ENCODE measurements around the gene EPS8. TPM values are rescaled to one million over a fixed set of nuclear protein-coding genes. Genes with fewer than 3 reads are reported as not detected.

Gene EPS8
- total RNA-seq, 1 experiment from 2014 or later, result 85.3 TPM

DNA sequence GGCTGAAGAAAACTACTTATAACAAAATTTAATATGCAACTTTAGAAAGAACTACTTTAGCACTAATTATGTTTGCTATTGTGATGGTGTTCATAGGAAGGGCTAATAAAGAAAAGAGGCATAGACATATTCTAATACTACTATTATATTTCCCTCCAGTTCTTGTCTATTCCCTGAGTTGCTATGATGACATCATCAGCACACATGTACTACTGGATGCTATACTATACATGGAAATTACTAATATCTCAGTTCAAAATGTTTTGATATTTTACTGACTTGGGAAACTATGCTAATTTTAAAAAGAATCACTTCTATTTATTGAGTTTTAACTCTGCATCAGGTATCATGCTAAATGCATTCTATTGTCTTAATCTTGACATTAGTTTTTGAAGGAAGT is 101.6 kb downstream of the EPS8 start:
- CTCF ChIA-PET, result interaction anchor here (0.8 kb wide), 1 partner anchor 145 kb away, joined by 4 read pairs; no protein-coding TSS in a partner anchor
- no peaks in the 10 kb centered on the region for H3K27me3 Mint-ChIP-seq (ENCODE audit: insufficient read depth, unreplicated experiment)

DNA sequence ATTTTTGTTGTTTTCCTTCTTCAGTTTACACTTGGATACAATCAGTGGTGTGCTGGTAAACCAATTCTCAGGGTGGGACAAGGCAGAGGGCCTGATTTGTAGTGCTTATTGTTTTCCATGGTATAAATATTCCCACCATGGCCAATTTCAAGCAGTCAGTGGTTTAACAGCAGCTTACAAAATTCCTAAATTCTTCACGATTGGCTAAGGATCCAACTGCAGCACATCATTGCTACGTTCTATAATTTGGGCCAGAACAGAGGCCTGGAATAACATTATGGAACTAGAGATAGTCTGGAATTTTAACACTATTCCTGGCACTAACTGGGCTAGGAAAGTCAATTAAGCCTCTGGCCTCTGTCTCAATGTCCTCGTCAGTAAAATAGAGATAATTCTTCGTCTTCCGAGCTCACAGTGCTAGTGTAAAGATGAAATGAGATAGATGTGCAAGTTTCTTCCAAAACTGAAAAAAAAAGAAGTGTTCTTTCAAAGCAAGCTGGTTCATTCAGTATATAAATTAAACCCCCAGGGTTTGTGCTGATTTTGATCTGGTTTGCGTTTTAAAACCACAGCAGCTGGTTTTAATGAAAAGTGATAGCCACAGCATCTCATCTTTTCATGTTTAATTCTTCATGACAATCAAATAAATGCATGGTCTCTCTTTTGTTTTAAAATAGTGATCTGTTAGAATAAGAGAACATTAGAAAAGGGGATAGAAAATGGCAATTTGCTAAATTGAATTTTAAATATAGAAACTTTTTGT is 104.1 kb downstream of the EPS8 start:
- no TSS peak for BruUV-seq (replicated peaks)
- intact Hi-C loops (cut with micrococcal nuclease), result no loop called here
- TF ChIP-seq, protein P1, sequence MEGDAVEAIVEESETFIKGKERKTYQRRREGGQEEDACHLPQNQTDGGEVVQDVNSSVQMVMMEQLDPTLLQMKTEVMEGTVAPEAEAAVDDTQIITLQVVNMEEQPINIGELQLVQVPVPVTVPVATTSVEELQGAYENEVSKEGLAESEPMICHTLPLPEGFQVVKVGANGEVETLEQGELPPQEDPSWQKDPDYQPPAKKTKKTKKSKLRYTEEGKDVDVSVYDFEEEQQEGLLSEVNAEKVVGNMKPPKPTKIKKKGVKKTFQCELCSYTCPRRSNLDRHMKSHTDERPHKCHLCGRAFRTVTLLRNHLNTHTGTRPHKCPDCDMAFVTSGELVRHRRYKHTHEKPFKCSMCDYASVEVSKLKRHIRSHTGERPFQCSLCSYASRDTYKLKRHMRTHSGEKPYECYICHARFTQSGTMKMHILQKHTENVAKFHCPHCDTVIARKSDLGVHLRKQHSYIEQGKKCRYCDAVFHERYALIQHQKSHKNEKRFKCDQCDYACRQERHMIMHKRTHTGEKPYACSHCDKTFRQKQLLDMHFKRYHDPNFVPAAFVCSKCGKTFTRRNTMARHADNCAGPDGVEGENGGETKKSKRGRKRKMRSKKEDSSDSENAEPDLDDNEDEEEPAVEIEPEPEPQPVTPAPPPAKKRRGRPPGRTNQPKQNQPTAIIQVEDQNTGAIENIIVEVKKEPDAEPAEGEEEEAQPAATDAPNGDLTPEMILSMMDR (IDR thresholded peaks at IDR 0.05; ENCODE audit: unreplicated experiment), result no peak
- Mint-ChIP-seq H3K4me3 (ENCODE audit: unreplicated experiment) (no peak overlapping the region), H3K36me3 (ENCODE audit: insufficient read depth, unreplicated experiment) (peaks cover 7% of the 10 kb centered on the region), H3K9me3 (ENCODE audit: unreplicated experiment) (no peaks in the 10 kb centered on the region), H3K4me1 (ENCODE audit: insufficient read depth, unreplicated experiment) (peaks cover 34% of the 10 kb centered on the region), H3K27ac (ENCODE audit: low read depth, unreplicated experiment) (no peak overlapping the region), H3K27me3 (ENCODE audit: insufficient read depth, unreplicated experiment) (no peaks in the 10 kb centered on the region)
- ChIA-PET POLR2A (no interaction called here), CTCF (interaction anchor here (0.6 to 0.8 kb wide), 2 partner anchors 8 to 46 kb away, joined by 3 to 4 read pairs; no protein-coding TSS in a partner anchor)
- no peak for DNase-seq (ENCODE audit: unreplicated experiment)

More for the DNA sequence above, 101.6 kb downstream of the EPS8 start:
- POLR2A ChIA-PET, result no interaction called here
- no peak for DNase-seq (ENCODE audit: unreplicated experiment)
- Mint-ChIP-seq H3K27ac (ENCODE audit: low read depth, unreplicated experiment) (no peak overlapping the region), H3K36me3 (ENCODE audit: insufficient read depth, unreplicated experiment) (no peaks in the 10 kb centered on the region), H3K4me1 (ENCODE audit: insufficient read depth, unreplicated experiment) (peaks cover 48% of the 10 kb centered on the region), H3K9me3 (ENCODE audit: unreplicated experiment) (no peaks in the 10 kb centered on the region), H3K4me3 (ENCODE audit: unreplicated experiment) (no peak overlapping the region)
- no TSS peak for BruUV-seq (replicated peaks)
- TF ChIP-seq, protein P1 (IDR thresholded peaks at IDR 0.05; ENCODE audit: unreplicated experiment), result no peak
- intact Hi-C loops (cut with micrococcal nuclease), result no loop called here

DNA sequence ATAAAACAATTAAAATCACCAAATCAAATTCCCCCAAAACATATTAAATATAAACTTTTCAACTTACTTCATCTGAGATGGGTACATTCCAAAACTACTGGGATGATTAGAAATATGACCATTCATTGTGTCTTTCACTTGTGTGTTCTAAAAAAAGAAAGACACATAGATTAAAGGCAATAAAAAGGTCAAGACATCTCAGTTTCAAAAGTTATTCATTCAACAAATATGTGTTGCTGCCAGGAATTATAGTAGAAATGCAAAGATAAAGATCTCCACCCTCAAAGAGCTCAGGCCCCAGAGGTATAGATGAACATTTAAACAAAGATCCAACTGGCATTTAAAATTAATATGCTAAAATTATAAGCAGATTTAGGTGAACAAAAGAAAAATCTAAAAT is 106.4 kb downstream of the EPS8 start:
- peak overlapping the region; percentile 12 for H3K27ac Mint-ChIP-seq (ENCODE audit: low read depth, unreplicated experiment)
- H3K27me3 Mint-ChIP-seq (ENCODE audit: insufficient read depth, unreplicated experiment), result no peaks in the 10 kb centered on the region
- BruUV-seq (replicated peaks), result no TSS peak
- no peak overlapping the region for H3K4me3 Mint-ChIP-seq (ENCODE audit: unreplicated experiment)
- peaks cover 28% of the 10 kb centered on the region for H3K4me1 Mint-ChIP-seq (ENCODE audit: insufficient read depth, unreplicated experiment)
- DNase-seq (ENCODE audit: unreplicated experiment), result no peak
- H3K36me3 Mint-ChIP-seq (ENCODE audit: insufficient read depth, unreplicated experiment), result peaks cover 9% of the 10 kb centered on the region
- H3K9me3 Mint-ChIP-seq (ENCODE audit: unreplicated experiment), result no peaks in the 10 kb centered on the region
- POLR2A ChIA-PET, result interaction anchor here (1.2 to 1.9 kb wide), 2 partner anchors 11 kb away, joined by 3 to 6 read pairs; no protein-coding TSS in a partner anchor
- intact Hi-C loops (cut with micrococcal nuclease), result no loop called here
- TF ChIP-seq, protein P1 (IDR thresholded peaks at IDR 0.05; ENCODE audit: unreplicated experiment), result no peak
- CTCF ChIA-PET, result no interaction called here

DNA sequence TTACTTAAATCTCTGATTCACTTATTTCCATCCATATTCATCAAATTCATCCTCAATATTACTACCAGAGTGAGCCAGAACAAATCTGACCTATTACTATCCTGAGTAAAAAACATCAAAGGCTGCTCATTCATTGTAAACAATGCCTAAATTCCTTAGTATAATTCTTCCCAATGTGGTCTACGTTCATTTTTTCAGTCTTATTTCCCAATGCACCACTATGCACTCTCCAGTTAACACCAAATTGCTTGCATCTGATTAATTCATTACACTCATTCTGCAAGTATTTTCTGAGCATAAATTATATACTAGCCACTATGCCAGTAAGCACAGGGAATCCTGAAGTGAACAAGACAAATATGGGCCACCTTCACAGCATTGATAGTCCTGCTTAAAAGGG is 110.0 kb downstream of the EPS8 start:
- ChIA-PET POLR2A (no interaction called here), CTCF (interaction anchor here (0.6 kb wide), 1 partner anchor 20 kb away, joined by 3 read pairs; no protein-coding TSS in a partner anchor)
- peaks cover 24% of the 10 kb centered on the region for H3K4me1 Mint-ChIP-seq (ENCODE audit: insufficient read depth, unreplicated experiment)
- no peaks in the 10 kb centered on the region for H3K27me3 Mint-ChIP-seq (ENCODE audit: insufficient read depth, unreplicated experiment)
- no peak for DNase-seq (ENCODE audit: unreplicated experiment)
- H3K36me3 Mint-ChIP-seq (ENCODE audit: insufficient read depth, unreplicated experiment), result peaks cover 16% of the 10 kb centered on the region
- no peaks in the 10 kb centered on the region for H3K9me3 Mint-ChIP-seq (ENCODE audit: unreplicated experiment)
- intact Hi-C loops (cut with micrococcal nuclease), result no loop called here
- H3K4me3 Mint-ChIP-seq (ENCODE audit: unreplicated experiment), result no peak overlapping the region
- TF ChIP-seq, protein P1 (IDR thresholded peaks at IDR 0.05; ENCODE audit: unreplicated experiment), result no peak
- H3K27ac Mint-ChIP-seq (ENCODE audit: low read depth, unreplicated experiment), result no peak overlapping the region
- BruUV-seq (replicated peaks), result TSS peak; percentile 14

All from MCF 10A (cell line).